ENCODE data around the gene SLC16A7.

GRCh38 chr12:59811991-59812390 lies 216.2 kb downstream of the SLC16A7 start:
- no peak for TF ChIP-seq GABPA (IDR thresholded peaks at IDR 0.05; ENCODE audit: low read depth)
- no peak for TF ChIP-seq FOS (IDR thresholded peaks at IDR 0.05; ENCODE audit: borderline replicate concordance, extremely low read depth, insufficient read length)
- no peak for TF ChIP-seq BRCA1 (IDR thresholded peaks at IDR 0.05; ENCODE audit: low read depth, low read length)
- no peak for TF ChIP-seq LARP7 (IDR thresholded peaks at IDR 0.05)
- TF ChIP-seq KAT2A (conservative IDR thresholded peaks at IDR 0.05; ENCODE audit: control insufficient read depth, low read depth, low read length) = no peak
- TF ChIP-seq BACH1 (IDR thresholded peaks at IDR 0.05; ENCODE audit: borderline replicate concordance) = no peak
- TF ChIP-seq HDAC2 (IDR thresholded peaks at IDR 0.05) = no peak
- no peak for TF ChIP-seq EP300 (IDR thresholded peaks at IDR 0.05; ENCODE audit: borderline replicate concordance in 1 of 2, control insufficient read depth in 1 of 2, low read depth in 2 of 2, low read length in 2 of 2)
- TF ChIP-seq ZBTB33 (IDR thresholded peaks at IDR 0.05) = no peak
- no peak for TF ChIP-seq CTCF (IDR thresholded peaks at IDR 0.05 in 2 of 3, conservative IDR thresholded peaks at IDR 0.05 in 1 of 3; ENCODE audit: control insufficient read depth in 2 of 3, extremely low read depth in 1 of 3, insufficient read depth in 1 of 3, low read depth in 3 of 3, low read length in 3 of 3)
- no peak for TF ChIP-seq RBBP5 (conservative IDR thresholded peaks at IDR 0.05)
- TF ChIP-seq SMAD1 (IDR thresholded peaks at IDR 0.05; ENCODE audit: low read depth, partially characterized antibody) = no peak
- TF ChIP-seq FOXM1 (IDR thresholded peaks at IDR 0.05; ENCODE audit: low read depth, low read length) = no peak
